ENCODE data around the gene CDX2.
"Not testable (repeated sequence)": the region's sequence is repeated elsewhere in the genome, so short reads cannot be mapped to it uniquely, and the experiment has no call there.

CDX2 gene

GRCh38 chr13:27969082-27969865 is at the start of gene CDX2:
Gene CDX2, minus strand, starts transcription at chr13:27969315. Its CDS starts 309 bp downstream, at chr13:27969006.
- no peak for DNase-seq (ENCODE audit: low spot score)

DNA sequence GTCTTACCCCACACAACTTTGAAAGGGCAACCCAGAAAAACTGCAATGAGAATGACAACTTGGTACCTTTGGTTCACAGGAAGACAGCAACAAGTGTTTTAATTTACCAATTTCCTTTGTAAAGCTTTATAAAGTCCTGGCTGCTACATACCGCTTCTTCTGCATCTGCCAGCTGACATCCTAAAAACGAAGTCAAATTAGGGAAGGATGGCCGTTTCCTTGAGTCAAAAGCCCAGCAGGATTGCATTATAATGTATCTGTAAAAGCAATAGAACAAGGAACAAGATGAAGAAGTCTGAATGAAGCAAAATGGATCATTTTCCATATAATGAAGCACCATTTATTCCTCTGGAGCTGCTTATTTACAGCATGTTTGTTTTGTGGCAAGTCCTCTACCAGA is 45.2 kb upstream of the CDX2 start:
- no peak for DNase-seq (ENCODE audit: low spot score)

DNA sequence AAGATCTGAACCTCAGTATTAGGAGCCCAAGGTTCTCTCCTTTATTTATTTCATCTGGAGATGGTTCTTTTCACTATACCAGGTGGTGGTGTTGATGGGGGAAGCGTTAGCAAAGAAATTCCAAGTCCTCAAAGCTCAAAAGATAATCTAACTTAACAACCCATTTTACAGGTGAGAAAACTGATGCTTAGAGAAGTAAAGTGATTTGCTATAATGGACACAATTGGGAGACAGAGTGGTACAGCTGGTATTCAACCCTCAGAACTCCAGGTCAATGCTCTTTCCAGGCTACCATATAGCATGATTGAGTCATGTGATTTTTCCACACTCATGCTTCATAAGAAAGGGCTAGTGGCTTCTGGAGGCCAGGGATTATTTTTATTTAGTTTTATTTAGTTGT is 44.4 kb upstream of the CDX2 start:
- DNase-seq (ENCODE audit: low spot score), result no peak

GRCh38 chr13:28012896-28013295 is 43.8 kb upstream of the CDX2 start:
- DNase-seq (ENCODE audit: low spot score), result no peak

- DNase-seq (ENCODE audit: low spot score), result no peak
Observed at GRCh38 chr13:28012383-28012782, 43.3 kb upstream of the CDX2 start.

GRCh38 chr13:28010046-28010445 is 40.9 kb upstream of the CDX2 start:
- DNase-seq (ENCODE audit: low spot score), result no peak

DNA sequence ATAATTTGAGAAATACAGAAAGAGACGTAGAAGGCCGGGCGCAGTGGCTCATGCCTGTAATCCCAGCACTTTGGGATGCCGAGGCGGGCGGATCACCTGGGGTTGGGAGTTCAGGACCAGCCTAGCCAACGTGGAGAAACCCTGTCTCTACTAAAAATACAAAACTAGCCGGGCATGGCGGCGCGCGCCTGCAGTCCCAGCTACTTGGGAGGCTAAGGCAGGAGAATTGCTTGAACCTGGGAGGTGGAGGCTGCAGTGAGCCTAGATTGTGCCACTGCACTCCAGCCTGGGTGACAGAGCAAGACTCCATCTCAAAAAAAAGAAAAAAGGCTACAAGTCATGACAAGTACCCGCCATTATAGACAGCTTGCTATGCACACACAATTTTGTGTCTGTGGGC is 35.9 kb upstream of the CDX2 start:
- DNase-seq (ENCODE audit: low spot score), result not testable (repeated sequence)

DNA sequence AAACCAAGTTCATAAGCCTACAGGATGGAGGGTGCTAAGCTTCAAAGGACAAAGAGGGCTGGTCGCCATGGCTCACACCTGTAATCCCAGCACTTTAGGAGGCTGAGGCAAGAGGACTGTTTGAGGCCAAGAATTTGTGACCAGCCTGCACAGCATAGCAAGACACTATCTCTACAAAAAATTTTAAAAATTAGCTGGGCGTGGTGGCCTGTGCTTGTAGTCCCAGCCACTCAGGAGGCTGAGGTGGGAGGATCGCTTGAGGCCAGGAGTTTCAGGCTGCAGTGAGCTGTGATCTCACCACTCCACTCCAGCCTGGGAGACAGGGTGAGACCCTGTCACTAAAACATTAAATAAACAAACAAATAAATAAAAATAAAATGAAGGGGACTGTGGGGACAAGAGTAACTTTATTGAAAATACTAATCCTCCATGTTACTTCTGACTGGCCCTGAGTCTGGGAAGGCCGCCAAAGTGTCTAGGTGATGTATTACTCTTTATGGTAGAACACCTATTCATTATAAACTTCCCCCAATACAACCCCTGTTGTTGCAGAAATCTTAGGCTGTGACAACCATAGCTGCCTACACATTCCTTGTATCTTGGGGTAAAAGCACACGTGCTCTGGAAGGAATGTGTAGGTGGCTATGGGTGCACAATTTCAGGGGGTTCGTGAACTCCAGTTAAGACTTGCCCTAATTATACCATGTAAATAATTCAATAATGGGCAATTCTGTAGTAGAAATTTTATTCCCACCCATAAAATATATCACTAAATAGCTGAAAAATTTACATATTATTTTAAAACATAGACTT is 34.0 kb upstream of the CDX2 start:
- no peak for DNase-seq (ENCODE audit: low spot score)

DNA sequence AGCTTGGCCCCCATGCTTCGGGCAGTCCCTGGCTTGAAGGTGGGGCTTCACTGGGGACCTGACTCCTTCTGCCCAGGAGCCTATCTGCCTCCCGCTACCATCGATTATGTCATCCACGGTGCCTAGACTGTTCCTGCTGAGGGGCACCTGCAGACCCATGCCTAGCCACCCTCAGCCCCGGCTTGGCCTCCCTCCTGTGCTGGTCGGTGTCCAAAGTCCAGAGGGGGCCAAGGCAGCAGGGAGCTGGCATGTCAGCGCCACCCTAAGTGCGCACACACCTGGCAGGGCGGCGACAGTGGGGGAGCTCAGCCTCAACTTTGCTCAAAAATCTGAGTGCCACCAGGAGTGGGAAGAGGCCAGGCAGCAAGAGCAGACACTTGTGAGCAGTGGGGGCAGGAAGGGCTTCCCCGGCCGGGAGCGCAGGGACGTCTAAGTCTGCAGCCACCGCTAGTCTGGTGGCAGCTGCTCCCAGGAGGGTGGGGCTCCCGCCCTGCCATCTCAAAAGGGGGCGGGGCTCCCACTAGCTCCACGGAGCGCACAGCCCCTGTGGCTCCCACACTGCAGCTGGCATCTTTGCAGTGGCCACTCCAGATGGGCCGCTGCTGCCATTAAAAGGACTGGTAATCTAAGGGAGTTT is 32.8 kb upstream of the CDX2 start:
- no peak for DNase-seq (ENCODE audit: low spot score)

GRCh38 chr13:28001049-28001448 is 31.9 kb upstream of the CDX2 start:
- no peak for DNase-seq (ENCODE audit: low spot score)

GRCh38 chr13:28000567-28000966 is 31.5 kb upstream of the CDX2 start:
- no peak for DNase-seq (ENCODE audit: low spot score)

- peak; percentile 63 for DNase-seq (ENCODE audit: low spot score)
Observed at GRCh38 chr13:27997904-27998522, 28.9 kb upstream of the CDX2 start.

GRCh38 chr13:27991881-27992280 is 22.8 kb upstream of the CDX2 start:
- no peak for DNase-seq (ENCODE audit: low spot score)

DNA sequence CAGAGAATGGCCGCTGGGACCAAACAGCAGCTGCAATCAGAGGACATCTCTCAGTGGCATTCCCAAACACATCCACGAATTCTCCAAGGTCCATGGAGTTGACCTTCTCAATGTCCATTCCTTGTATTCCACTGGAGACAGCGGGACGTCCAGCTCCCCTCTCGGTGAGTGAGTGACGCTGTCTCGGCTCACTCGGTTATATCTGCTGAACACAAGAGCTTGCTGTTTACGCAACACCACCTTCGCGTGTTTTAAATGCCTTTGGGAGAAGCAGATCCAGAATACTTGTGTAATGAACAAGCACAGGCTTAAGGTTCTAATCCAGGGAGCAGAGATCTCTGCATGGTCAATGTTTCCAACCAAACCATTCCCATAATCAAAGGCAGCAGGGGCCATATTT is 19.4 kb upstream of the CDX2 start, which contains the start of gene URAD:
Gene URAD (minus strand): TSS at position 174 of the 400 bp plus-strand sequence. CDS start 56 bp downstream, at position 118.
- no peak for DNase-seq (ENCODE audit: low spot score)

- no peak for DNase-seq (ENCODE audit: low spot score)
Observed at GRCh38 chr13:27985600-27985999, 16.5 kb upstream of the CDX2 start.

- DNase-seq (ENCODE audit: low spot score), result no peak
Observed at GRCh38 chr13:27982361-27982760, 13.2 kb upstream of the CDX2 start.

DNA sequence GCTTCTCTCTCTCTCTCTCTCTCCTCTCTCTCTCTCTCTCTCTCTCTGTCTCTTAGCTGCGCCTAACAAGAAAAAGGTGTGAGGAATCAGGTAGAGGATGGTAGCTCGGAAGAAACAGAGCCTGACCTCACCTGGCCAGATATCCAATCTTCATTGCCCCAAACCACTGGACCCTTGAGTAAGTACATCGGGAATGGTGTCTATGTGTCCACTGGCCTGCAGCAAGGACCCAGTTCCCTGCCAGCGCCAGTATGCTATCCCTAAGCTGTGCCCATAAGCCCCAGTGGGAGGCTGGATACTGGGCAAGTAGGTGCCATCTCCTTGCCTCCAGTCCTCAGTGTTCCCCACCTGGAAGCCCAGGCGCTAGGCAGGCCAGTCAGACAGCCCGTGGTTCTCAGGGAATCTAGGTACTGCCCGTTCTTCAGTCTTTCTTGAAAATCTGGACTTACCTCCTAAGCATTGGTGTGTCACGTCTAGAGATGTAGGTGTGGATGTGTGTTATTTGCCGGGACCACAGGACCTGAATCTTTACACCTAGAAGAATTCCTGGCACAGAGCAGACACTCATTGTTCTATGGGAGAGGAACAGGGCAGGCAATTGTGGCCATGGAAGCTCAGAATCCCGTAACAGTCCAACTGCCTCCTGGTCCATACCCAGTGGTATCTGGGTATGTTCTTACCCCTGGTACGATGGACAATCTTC is 12.0 kb upstream of the CDX2 start:
- no peak for DNase-seq (ENCODE audit: low spot score)

- DNase-seq (ENCODE audit: low spot score), result no peak
Observed at GRCh38 chr13:27980280-27980998, 11.3 kb upstream of the CDX2 start.

DNA sequence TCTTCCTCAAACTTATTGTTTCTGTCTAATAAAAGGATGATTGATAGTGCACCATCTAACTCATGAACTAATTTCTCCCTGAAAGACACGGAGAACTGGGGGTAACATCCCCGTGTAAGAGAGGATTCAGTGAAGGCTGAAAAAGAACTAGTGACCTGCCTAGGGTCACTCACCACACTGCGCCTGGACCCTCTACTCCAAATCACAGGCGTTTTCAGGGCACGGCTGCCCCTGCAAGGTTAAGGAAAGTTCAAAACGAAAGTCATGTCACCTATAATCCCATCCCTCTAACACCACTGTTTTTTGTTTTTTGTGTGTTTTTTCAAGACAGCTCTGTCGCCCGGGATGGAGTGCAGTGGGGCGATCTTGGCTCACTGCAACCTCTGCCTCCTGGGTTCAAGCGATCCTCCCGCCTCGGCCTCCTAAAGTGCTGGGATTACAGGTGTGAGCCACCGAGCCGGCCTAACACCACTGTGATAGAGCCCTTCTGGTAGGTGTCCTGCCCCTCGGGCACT is 10.7 kb upstream of the CDX2 start:
- no peak for DNase-seq (ENCODE audit: low spot score)

DNA sequence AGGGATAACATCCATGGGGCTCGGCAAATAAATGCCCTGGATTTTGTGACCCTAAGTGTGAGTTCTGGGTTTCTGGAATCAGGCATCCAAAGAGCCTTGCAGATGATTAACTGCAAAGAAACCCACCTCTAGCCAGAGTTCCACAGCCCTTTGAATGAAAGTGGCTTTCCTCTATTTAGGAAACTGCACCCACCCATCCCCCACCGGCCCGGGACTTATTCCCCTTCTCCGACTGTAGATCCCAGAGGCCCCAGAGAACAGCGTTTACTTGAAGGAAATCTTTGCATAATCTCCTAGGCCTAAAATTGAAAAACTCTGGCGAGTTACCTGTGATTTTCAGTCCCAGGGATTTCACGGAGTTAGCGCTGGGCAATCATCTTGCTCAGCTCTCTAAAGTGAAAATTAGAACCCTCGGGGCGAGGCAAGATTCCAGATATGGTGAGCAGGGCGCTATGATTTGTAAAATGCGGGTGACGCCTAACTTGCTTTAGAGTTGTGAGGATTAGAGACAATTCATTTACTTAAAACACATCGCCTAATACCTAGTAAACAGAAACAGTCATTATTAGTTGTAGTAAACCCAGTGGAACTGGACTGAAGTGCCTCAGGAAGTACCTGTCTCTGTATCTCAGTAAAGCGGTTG is 10.0 kb upstream of the CDX2 start:
- no peak for DNase-seq (ENCODE audit: low spot score)

Measured in D341Med (cell line).